IMR-90 (cell line): ENCODE data around the gene PSTK. TPM values are rescaled to one million over a fixed set of nuclear protein-coding genes. Genes with fewer than 3 reads are reported as not detected.

Experiments used
- ATAC-seq: fragments of 200-7000 bp; cut with Tn5 transposase; 2 replicates; pipeline ENCODE4 v1.9.1; 2020; ENCODE audit warnings: low read depth, mild to moderate bottlenecking, moderate library complexity
- BruUV-seq: library from RNA; stranded (reverse); fragments of 400-500 nt; replicated peaks from 2 replicates; lab custom pipeline; 2021; lab: Mats Ljungman, UMichigan
- CTCF ChIA-PET: fragments of 300-600 bp; formaldehyde crosslinking; extraction: SDS; loops from one replicate; lab custom pipeline; 2021; ENCODE audit warnings: antibody characterized with exemption; lab: Yijun Ruan, JAX
- POLR2A ChIA-PET: fragments of 300-600 bp; sonication (Branson Sonifier 250); formaldehyde crosslinking; loops from one replicate; lab custom pipeline; 2022; ENCODE audit warnings: antibody characterized with exemption; ENCODE audit not compliant: unreplicated experiment; lab: Charles Lee
- DNase-seq: peaks from one replicate; pipeline ENCODE4 v3.0.0; 2013
- H2AFZ ChIP-seq: replicated peaks from 2 replicates; pipeline ENCODE3; 2013; ENCODE audit warnings: low read length, mild to moderate bottlenecking; ENCODE audit not compliant: poor library complexity
- H2AK5ac ChIP-seq: 2 replicates; pipeline ENCODE4 v1.6.1; 2013; ENCODE audit warnings: low read depth, low read length, inconsistent platforms
- H2AK9ac ChIP-seq: replicated peaks from 2 replicates; pipeline ENCODE3; 2013; ENCODE audit warnings: mild to moderate bottlenecking, low read depth, low read length, moderate library complexity; ENCODE audit not compliant: poor library complexity
- H2BK120ac ChIP-seq: 2 replicates; pipeline ENCODE4 v1.6.1; 2013; ENCODE audit warnings: low read depth, low read length, inconsistent platforms
- H2BK15ac ChIP-seq: 3 replicates; pipeline ENCODE4 v1.6.1; 2013; ENCODE audit warnings: low read depth, low read length, inconsistent platforms
- H2BK20ac ChIP-seq: 2 replicates; pipeline ENCODE4 v1.6.1; 2013; ENCODE audit warnings: low read depth, mild to moderate bottlenecking, inconsistent platforms, low read length, moderate library complexity
- H2BK5ac ChIP-seq: 2 replicates; pipeline ENCODE4 v1.6.1; 2013; ENCODE audit warnings: mild to moderate bottlenecking, low read depth, low read length, inconsistent platforms; ENCODE audit not compliant: poor library complexity, severe bottlenecking
- H3K14ac ChIP-seq: replicated peaks from 2 replicates; pipeline ENCODE4 v1.6.1; 2013; ENCODE audit warnings: low read depth, low read length, inconsistent platforms
- H3K18ac ChIP-seq: 2 replicates; pipeline ENCODE4 v1.6.1; 2013; ENCODE audit warnings: low read depth, low read length, control low read depth
- H3K23ac ChIP-seq: 2 replicates; pipeline ENCODE4 v1.6.1; 2013; ENCODE audit warnings: low read depth, low read length, inconsistent platforms
- H3K27ac ChIP-seq: 2 replicates; pipeline ENCODE4 v1.5.1; 2013; ENCODE audit warnings: mild to moderate bottlenecking, control low read depth, low read length; ENCODE audit not compliant: insufficient read depth
- H3K27me3 ChIP-seq: 2 replicates; pipeline ENCODE4 v1.6.1; 2013; ENCODE audit warnings: low read length; ENCODE audit not compliant: control insufficient read depth, insufficient read depth
- H3K36me3 ChIP-seq: 2 replicates; pipeline ENCODE4 v1.6.1; 2013; ENCODE audit warnings: low read length, mixed read lengths; ENCODE audit not compliant: control insufficient read depth, insufficient read depth
- H3K4ac ChIP-seq: 2 replicates; pipeline ENCODE4 v1.6.1; 2013; ENCODE audit warnings: low read depth, low read length, inconsistent platforms
- H3K4me1 ChIP-seq: 2 replicates; pipeline ENCODE4 v1.6.1; 2013; ENCODE audit warnings: low read length, mixed read lengths; ENCODE audit not compliant: control insufficient read depth, insufficient read depth
- H3K4me2 ChIP-seq: 2 replicates; pipeline ENCODE4 v1.6.1; 2013; ENCODE audit warnings: low read depth, mild to moderate bottlenecking, control low read depth, low read length, moderate library complexity
- H3K4me3 ChIP-seq: 2 replicates; pipeline ENCODE4 v1.5.1; 2013; ENCODE audit warnings: low read depth, mild to moderate bottlenecking, control low read depth, low read length, moderate library complexity; ENCODE audit not compliant: insufficient read depth
- H3K56ac ChIP-seq: 2 replicates; pipeline ENCODE4 v1.6.1; 2013; ENCODE audit warnings: low read length, inconsistent platforms; ENCODE audit not compliant: insufficient read depth; ENCODE audit errors: extremely low read depth
- H3K79me1 ChIP-seq, 2 experiments: 2 replicates each; pipeline ENCODE4 v1.6.1; 2013; ENCODE audit warnings: low read length in 2 of 2, inconsistent platforms in 1 of 2, low read depth in 1 of 2
- H3K9ac ChIP-seq: 2 replicates; pipeline ENCODE4 v1.6.1; 2013; ENCODE audit warnings: low read depth, low read length, control low read depth
- H3K9me1 ChIP-seq: 2 replicates; pipeline ENCODE4 v1.6.1; 2013; ENCODE audit warnings: low read length, inconsistent platforms; ENCODE audit not compliant: insufficient read depth
- H3K9me3 ChIP-seq: 2 replicates; pipeline ENCODE4 v1.6.1; 2013; ENCODE audit warnings: low read length; ENCODE audit not compliant: control insufficient read depth, insufficient read depth
- H4K20me1 ChIP-seq: 2 replicates; pipeline ENCODE4 v1.6.1; 2013; ENCODE audit warnings: low read length, inconsistent platforms; ENCODE audit not compliant: insufficient read depth
- H4K5ac ChIP-seq: 2 replicates; pipeline ENCODE4 v1.6.1; 2013; ENCODE audit warnings: mild to moderate bottlenecking, low read depth, low read length, control low read depth
- H4K8ac ChIP-seq, 2 experiments: 2 replicates each; pipeline ENCODE4 v1.6.1; 2013; ENCODE audit warnings: low read depth in 2 of 2, low read length in 2 of 2, control low read depth in 1 of 2, inconsistent platforms in 1 of 2
- H4K91ac ChIP-seq: 2 replicates; pipeline ENCODE4 v1.6.1; 2013; ENCODE audit warnings: low read depth, low read length, inconsistent platforms; ENCODE audit not compliant: insufficient read depth
- CEBPB ChIP-seq: IDR thresholded peaks from 2 replicates; pipeline ENCODE4 v1.6.1; 2012; ENCODE audit warnings: low read depth, low read length, improper control_type of control experiment
- CHD1 ChIP-seq: IDR thresholded peaks from 2 replicates; pipeline ENCODE4 v1.6.1; 2012; ENCODE audit warnings: low read depth, low read length, improper control_type of control experiment
- MAFK ChIP-seq: IDR thresholded peaks from 2 replicates; pipeline ENCODE4 v1.6.1; 2012; ENCODE audit warnings: low read depth, low read length, improper control_type of control experiment
- POLR2A ChIP-seq: IDR thresholded peaks from 2 replicates; pipeline ENCODE4 v1.6.1; 2012; ENCODE audit warnings: mild to moderate bottlenecking, low read depth, low read length
- RAD21 ChIP-seq: IDR thresholded peaks from 2 replicates; pipeline ENCODE4 v1.6.1; 2012; ENCODE audit warnings: low read length, improper control_type of control experiment
- SMC3 ChIP-seq: fragments of 150-350 bp; IDR thresholded peaks from 2 replicates; pipeline ENCODE4 v1.6.1; 2016; ENCODE audit warnings: low read depth, mild to moderate bottlenecking, antibody characterized with exemption, low read length, moderate library complexity
- dilution Hi-C: fragments of 300-500 bp; cut with HindIII; formaldehyde crosslinking; loops from one replicate; pipeline ENCODE4 v1.14.3; 2018; ENCODE audit warnings: low sequenced_read_pairs; ENCODE audit not compliant: unreplicated experiment
- in situ Hi-C: fragments of 300-500 bp; cut with MboI; formaldehyde crosslinking; loops from 3 replicates; pipeline ENCODE4 v1.14.3; 2019; ENCODE audit warnings: low sequenced_read_pairs, inconsistent platforms, mixed read lengths
- intact Hi-C: fragments of 100-400 bp; cut with micrococcal nuclease; formaldehyde crosslinking; loops from 2 replicates; pipeline ENCODE4 v1.10.0; 2022
- polyA plus RNA-seq, 3 experiments: library from polyadenylated mRNA; depleted of rRNA; stranded (reverse); fragments of >200 nt; gene quantifications; 2 replicates each; pipeline ENCODE4 v1.2.3, GENCODE V29; 2012; ENCODE audit warnings: low replicate concordance in 1 of 3
- total RNA-seq: library from RNA; depleted of rRNA; stranded (reverse); fragments of >200 nt; gene quantifications from 2 replicates; pipeline ENCODE4 v1.2.3, GENCODE V29; 2012

The PSTK gene
- total and polyA plus RNA-seq, 2 of the 4 experiments (the other 2 are of a cell fraction) = 4.1 to 4.2 TPM

DNA sequence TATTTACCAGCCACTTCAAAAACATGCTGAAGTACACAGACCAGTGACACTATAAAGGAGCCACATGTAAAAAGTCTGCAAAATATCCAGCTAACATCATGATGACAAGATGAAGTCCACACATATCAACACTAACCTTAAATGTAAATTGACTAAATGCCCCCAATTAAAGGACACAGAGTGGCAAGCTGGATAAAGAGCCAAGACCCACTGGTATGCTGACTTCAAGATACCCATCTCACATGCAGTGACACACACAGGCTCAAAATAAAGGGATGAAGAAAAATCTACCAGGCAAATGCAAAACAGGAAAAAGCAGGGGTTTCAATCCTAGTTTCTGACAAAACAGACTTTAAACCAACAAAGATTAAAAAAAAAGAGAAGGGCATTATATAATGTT is 13.3 kb upstream of the PSTK start:
- H2BK5ac ChIP-seq = no peak overlapping the region
- intact Hi-C loops = no loop called here
- in situ Hi-C loops = no loop called here
- ChIA-PET POLR2A (no interaction called here), CTCF (interaction anchor here (1.8 kb wide), 1 partner anchor 14 kb away, joined by 6 read pairs; no protein-coding TSS in a partner anchor)
- no peak overlapping the region for H2BK20ac ChIP-seq
- no TSS peak for BruUV-seq
- H4K5ac ChIP-seq = no peak overlapping the region
- H3K56ac ChIP-seq = no peak overlapping the region
- H3K9me3 ChIP-seq = peaks cover 10% of the 10 kb centered on the region
- no peak overlapping the region for H3K14ac ChIP-seq
- no peaks in the 10 kb centered on the region for H3K36me3 ChIP-seq
- no peak overlapping the region for H2AK9ac ChIP-seq
- no peaks in the 10 kb centered on the region for H4K20me1 ChIP-seq
- H4K91ac ChIP-seq = no peak overlapping the region
- H3K27ac ChIP-seq = no peak overlapping the region
- no peaks in the 10 kb centered on the region for H3K4me1 ChIP-seq
- no peak for TF ChIP-seq CHD1
- TF ChIP-seq CEBPB = no peak
- TF ChIP-seq RAD21 = no peak
- TF ChIP-seq MAFK = no peak
- TF ChIP-seq POLR2A = no peak
- no peak for TF ChIP-seq SMC3
- H3K18ac ChIP-seq = no peak overlapping the region
- ATAC-seq = no peak
- no peak overlapping the region for H2AK5ac ChIP-seq
- dilution Hi-C loops = no loop called here
- H2BK15ac ChIP-seq = no peak overlapping the region
- H3K79me1 ChIP-seq = no peaks in the 10 kb centered on the region; a peak in 1 of 4 replicates
- no peak overlapping the region for H3K23ac ChIP-seq
- H3K27me3 ChIP-seq = no peaks in the 10 kb centered on the region
- H2AFZ ChIP-seq = no peak overlapping the region
- no peak overlapping the region for H2BK120ac ChIP-seq
- no peak overlapping the region for H3K4me2 ChIP-seq
- H3K9me1 ChIP-seq = no peaks in the 10 kb centered on the region
- no peak overlapping the region for H3K4ac ChIP-seq
- no peak overlapping the region for H3K4me3 ChIP-seq
- H3K9ac ChIP-seq = no peak overlapping the region
- no peak for DNase-seq
- H4K8ac ChIP-seq = no peak overlapping the region
